ENCODE data around the gene TUBB3.

DNA sequence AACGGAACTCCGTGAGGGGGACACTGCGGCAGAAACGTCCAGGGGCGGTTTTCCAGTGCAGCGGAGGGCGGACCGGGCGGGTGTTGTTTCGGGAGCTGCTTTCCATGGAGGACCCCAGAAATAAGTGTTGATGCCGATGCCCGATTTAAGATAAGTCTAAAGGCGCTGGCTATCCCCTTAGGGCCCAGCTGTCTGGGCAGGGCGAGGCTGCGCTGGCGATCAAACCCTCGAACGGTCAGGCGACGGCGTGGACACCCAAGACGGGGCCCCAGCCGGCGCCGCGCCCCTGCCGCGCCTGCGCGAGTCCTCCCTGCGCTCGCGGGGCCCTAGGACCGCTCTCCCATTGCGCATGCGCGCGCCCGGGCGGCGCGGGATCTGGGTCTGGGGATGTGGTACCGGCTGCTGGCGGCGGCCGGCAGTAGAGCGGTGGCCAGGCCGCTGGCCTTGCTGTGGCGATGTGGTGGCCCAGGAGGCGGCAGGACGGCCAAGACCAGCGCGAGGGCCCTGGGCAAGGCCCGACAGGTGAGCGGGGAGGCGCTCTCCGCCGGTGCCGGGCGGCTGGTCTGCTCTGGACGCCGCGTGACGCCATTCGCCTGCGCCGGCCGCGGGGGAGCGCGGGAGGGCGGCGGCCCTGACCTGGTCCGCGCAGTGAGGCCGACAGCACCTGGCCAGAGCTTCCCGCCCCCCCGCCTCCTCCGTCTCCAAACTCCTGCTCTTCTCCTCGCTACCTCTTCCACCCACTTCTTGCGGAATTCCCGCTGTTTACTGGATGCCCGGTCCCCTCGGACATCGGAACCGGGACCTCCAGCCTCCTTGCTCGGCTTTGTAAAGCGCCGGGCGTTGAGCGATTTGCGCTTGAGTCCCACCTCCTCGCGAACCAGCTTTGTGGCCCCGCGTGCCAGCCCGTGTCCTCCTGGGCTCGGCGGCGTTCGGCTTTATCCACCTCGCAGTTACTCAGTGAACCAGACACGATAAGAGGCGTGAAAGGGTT lies 49.4 kb downstream of the TUBB3 start:
- TF ChIP-seq GATA2 (IDR thresholded peaks at IDR 0.05; ENCODE audit: low read depth, low read length) (no peak), GATA3 (IDR thresholded peaks at IDR 0.05; ENCODE audit: low read depth, low read length) (no peak)
